SK-MEL-5 (cell line): ENCODE measurements around the gene APC. TPM values are rescaled to one million over a fixed set of nuclear protein-coding genes. Genes with fewer than 3 reads are reported as not detected.
"Not testable (repeated sequence)": the region's sequence is repeated elsewhere in the genome, so short reads cannot be mapped to it uniquely, and the experiment has no call there.

Experiments
- DNase-seq: peaks from one replicate; pipeline ENCODE4 v3.0.0-alpha.2; 2016; ENCODE audit warnings: low read depth, low spot score
- in situ Hi-C: cut with HindIII; loops from 2 replicates; pipeline ENCODE4 v1.10.0; 2016; ENCODE audit warnings: low sequenced_read_pairs, high pct_unique_total_duplicates, low pct_unique_long_range_greater_than_20kb
- total RNA-seq: library from RNA; depleted of rRNA; stranded (reverse); fragments of >200 nt; shearing (Covaris generic); gene quantifications from 2 replicates; pipeline ENCODE4 v1.2.3, GENCODE V29; 2014

Gene APC
- total RNA-seq, 1 experiment from 2014 or later, result 55.6 TPM

DNA sequence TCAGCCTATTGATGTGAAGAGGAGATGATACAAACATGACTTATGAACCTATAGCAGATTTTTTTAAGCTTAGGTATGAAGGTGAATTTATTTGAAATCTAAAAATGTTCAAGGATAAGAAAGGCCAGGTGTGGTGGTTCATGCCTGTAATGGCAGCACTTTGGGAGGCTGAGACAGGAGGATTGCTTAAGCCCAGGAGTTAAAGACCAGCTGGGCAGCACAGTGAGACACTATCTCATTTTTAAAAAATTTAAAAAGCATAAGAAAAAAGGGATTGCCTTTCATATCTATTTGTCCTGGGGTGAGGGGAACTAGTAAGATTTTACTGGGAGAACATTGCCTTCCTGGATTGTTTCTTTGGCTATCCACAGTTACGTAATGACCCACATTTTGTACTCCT, 82.6 kb downstream of the APC start:
- in situ Hi-C loops, result no loop called here
- DNase-seq, result no peak

DNA sequence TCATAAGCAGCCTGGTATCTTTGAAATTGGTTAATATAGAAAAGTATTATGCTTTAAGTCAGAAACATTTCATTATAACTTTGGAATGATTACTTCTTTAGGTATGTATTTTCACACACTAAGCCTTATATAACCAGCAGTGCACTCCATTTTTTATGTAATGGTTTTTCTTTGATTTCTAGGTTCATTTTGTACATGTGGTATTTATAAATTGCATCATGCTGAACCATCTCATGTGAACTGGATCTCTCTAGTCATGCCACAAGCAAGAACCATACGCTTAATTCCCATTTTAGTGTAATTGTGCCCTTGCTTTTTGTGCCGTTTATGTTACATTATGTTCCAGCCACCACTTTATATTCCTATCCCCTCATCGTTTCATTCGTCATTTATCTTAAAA, 84.8 kb downstream of the APC start:
- in situ Hi-C loops, result no loop called here

DNA sequence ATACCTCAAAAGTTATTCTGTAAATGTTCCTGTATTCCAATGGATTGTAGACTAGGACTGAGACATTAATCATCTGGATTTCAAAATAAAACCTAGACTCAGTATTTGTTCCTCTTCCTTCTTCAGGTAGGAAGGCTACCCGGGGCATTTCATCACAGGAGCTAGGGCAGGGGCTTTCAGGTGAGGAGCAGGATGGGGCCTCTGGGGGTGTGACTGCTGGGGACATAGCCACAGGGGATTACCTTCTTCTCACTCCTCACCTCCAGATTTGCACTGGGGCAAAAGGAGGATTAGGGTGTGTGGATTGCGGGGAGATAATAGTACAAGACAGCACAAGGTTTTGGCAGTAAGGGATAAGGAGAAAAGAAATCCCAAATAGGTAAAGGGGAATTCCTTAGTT, 85.5 kb downstream of the APC start:
- DNase-seq, result no peak
- in situ Hi-C loops, result no loop called here

More for the DNA sequence above, 84.8 kb downstream of the APC start:
- no peak for DNase-seq

DNA sequence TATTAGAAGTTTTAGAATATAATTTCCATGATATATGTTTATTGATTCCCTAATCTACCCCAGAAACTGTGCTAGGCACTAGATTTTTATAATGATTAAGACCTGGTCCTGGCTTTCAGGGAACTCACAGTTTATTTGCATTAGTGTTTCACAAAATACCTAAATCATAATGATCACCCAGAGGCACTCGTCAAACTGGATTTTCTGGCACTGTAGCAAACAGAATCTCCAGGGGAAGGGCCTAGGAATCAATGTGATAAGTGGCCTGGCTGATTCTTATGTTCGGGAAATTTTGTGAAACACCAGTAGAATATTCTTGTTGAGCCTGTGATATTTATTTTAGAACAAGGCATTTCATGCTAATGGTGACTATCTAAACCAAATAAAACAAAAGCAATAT, 86.0 kb downstream of the APC start:
- in situ Hi-C loops, result no loop called here
- DNase-seq, result no peak

DNA sequence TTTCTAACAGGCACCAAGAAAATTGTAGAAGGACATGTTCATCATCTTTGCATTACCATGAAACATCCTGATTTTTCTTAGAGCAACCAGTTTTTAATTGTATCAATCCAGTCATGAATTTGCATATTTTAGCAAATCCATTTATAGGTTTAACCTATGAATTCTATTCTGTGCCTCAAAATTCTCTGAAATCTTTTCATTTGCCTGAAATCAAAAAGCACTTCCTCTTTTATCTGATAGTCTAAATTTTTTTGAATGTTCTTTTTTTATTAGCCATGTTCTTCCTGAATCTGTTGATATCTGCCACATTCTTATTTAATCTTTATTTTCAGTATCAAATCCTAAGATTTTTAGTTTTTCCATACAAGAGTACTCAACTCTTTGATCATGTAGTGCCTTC, 86.5 kb downstream of the APC start:
- in situ Hi-C loops, result no loop called here
- no peak for DNase-seq

DNA sequence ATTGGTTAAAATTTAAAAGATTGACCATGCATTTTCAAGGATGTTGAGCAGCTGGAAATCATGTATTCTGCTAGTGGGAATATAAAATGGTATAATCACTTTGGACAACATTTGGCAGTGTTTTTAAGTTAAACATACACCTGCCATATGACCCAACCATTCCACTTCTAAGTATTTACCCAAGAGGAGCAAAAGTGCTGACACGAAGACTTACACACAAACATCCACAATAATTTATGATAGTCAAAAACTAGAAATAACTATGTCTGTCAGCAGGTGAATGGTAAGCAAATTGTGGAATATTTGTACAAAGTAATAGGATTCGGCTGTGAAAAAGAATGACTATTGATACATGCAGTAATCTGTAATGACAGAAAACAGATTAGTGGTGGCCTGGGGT, 92.7 kb downstream of the APC start:
- DNase-seq, result no peak
- in situ Hi-C loops, result no loop called here

DNA sequence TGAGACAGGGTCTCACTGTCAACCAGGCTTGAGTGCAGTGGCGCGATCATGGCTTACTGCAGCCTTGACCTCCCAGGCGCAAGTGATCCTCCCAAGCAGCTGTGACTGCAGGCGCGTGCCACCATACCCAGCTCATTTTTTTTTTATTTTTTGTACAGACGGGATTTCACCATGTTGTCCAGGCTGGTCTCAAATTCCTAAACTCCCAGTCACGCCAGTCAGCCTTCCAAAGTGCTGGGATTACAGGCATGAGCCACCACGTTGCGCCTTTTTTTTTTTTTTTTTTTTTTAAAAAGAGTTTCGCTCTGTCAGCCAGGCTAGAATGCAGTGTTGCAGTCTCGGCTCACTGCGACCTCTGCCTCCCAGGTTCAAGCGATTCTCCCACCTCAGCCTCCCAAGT, 96.3 kb downstream of the APC start:
- in situ Hi-C loops, result no loop called here
- no peak for DNase-seq

DNA sequence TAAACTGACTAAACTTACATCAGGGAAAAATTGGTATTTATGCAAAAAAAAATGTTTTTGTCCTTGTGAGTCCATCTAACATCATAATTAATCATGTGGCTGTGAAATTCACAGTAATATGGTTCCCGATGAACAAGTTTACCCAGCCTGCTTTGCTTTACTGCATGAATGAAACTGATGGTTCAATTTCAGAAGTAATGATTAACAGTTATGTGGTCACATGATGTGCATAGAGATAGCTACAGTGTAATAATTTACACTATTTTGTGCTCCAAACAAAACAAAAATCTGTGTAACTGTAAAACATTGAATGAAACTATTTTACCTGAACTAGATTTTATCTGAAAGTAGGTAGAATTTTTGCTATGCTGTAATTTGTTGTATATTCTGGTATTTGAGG, 106.8 kb downstream of the APC start:
- in situ Hi-C loops, result no loop called here
- DNase-seq, result no peak

DNA sequence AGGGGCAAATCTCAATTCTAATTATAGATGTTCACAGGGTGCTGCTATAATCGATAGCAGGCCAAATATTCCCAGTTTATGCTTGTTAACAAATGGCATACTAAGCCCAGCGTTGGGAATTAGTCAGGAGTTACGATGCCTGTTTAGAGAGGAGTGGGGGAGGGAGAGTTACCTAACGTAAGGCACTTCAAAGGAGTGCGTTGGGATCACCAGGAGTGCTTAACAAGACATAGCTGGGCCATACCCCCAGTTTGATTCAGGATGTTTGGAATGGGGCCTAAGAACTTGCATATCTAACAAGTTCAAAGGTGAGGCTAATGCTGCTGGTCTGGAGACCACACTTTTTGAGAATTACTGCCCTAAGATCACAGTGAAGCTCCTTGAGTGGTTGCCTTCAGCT, 108.9 kb downstream of the APC start:
- in situ Hi-C loops, result no loop called here
- no peak for DNase-seq

DNA sequence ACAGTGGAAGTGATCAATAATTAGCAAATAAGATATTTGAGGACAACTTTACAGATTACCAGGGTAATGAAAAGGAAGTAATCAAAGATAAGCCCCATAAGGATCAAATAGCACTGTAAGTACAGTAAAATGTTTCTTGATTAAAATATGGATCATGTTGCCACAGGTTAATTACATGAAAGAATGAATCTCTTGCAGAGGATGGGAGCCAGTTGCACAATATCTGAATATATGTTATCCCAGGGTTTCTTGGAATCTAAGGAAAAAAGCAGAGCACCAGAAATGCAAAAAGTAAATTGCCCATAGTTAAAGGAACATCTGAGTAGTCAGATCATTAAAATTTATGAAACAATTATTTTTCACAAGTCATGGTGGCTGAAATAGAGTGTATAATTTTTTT, 109.6 kb downstream of the APC start:
- no peak for DNase-seq
- in situ Hi-C loops, result no loop called here

DNA sequence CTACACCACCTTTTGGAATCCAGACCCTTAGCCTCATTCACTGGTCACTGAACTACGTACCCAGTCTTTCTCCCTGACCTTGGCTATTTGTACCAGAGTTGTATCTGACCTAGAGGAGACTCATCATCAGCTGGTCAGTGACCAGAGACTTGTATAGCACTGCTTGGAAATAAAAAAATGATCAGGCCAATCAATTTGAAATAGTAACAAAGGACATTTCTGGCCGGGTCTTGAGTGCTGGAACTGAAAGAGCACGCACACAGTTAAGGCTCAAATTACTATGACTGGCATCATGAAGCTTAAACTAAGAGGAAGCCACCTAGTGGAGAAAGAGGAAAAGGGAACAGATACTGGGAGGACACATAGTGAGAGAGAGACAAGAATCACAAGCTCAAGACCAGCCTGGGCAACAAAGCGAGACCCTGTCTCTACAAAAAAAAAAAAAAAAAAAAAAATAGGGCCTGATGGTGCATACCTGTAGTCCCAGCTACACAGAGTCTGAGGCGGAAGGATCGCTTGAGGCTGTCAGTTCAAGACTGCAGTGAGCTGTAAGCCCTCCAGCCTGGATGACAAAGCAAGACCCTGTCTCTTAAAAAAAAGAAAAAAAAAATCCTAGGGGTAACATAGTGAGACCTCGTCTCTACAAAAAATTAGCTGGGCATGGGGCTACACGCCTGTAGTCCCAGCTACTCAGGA, 110.6 kb downstream of the APC start:
- peak; percentile 88 for DNase-seq

DNA sequence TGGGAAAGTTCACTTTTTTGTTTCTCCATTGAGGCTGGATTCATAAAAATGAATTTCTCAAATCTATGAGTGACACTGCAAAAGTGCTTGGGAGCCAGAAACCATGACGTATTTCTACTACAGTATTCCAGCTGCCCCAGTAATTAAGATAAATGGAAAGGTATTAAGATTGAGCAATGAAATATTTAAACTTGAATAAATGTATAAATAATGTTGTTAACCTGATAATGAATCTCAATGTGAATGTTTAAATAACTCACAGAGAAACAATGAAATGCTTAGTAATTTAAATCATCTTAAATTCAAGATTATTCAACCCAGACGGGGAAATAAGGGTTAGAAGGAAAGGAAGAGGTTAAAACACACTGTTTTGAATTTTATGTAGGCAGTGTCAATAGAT, 112.2 kb downstream of the APC start:
- DNase-seq, result no peak
- in situ Hi-C loops, result no loop called here

More for the DNA sequence above, 110.6 kb downstream of the APC start:
- in situ Hi-C loops, result no loop called here

DNA sequence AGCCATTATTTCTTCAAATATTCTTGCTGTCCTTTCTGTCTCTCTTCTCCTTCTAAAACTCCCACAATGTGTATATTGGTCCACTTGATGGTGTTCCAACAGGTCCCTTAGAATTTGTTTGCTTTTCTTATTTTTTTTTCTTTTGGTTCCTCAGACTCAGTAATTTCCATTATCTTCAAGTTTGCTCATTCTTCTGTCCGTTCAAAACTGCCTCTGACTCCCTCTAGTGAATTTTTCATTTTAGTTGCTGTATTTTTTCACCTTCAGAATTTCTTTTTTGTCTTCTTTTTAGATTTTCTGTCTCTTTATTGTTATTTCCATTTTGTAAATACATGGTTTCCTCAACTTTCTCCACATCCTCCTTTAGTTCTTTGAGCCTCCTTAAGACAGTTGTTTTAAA, 117.0 kb downstream of the APC start:
- no peak for DNase-seq
- in situ Hi-C loops, result no loop called here

DNA sequence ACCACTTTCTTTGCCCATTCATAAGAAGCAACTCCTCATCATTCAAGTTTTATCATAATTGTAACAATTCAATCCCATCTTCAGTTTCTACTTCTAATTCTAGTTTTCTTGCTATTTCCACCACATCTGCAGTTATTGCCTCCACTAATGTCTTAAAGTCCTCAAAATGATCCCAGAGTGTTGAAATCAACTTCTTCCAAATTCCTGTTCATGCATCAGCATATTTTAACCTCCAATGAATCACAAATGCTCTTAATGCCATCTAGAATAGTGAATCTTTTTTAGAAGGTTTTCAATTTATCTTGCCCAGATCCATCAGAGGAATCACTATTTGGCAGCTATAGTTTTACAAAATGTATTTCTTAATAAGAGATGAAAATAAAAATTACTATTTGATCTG, 120.2 kb downstream of the APC start:
- in situ Hi-C loops, result no loop called here
- no peak for DNase-seq

DNA sequence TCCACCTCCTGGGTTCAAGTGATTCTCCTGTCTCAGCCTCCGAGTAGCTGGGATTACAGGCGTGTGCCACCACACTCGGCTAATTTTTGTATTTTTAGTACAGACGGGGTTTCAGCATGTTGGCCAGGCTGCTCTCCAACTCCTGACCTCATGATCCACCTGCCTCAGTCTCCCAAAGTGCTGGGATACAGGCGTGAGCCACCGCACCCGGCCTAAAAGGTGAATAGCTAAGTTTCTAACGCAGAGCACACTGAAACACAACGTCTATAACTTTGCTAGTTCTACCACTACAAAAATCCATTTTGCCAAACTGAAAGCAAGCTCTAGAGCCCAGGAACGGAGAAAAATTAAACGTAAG, 122.9 kb downstream of the APC start:
- DNase-seq, in situ Hi-C loops: not testable (repeated sequence)

DNA sequence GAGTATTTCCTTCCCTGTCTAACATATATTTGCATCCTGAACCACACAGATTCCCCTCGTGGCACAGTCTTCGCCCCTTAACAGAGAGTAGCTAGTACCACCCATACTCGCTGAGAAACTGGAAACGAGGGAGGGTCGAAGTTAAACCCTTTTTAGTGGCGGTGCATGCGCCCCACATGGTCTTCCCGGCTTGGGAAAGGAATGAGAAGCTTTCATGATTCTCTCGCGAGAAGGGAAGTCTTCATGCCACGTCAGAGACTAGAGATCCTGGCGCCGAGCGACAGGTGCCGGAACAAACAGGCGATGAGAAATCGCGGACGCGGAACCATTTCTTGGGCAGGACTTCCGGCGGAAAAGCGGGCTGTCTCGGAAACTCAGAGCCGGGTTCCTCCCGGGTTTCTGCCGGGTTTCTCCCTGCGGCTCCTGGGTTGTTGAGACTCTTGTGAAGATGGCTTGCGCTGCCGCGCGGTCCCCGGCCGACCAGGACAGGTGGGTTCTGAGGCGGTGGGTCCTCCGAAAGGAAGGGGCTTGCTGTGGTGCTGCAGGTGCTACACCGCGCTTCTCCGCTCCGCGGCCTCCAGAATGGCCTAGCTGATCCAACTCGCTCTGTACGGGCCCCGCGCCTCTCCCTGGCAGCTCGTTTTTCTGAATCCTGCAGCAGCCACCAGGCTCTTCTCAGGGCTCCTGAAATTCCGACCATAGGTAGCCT, 123.4 kb downstream of the APC start, which contains the start of gene SRP19:
Gene SRP19, plus strand, starts transcription at position 359 of the 709 bp plus-strand sequence. Its CDS starts 90 bp downstream, at position 449.
- DNase-seq, result peak; percentile 97
- in situ Hi-C loops, result no loop called here

DNA sequence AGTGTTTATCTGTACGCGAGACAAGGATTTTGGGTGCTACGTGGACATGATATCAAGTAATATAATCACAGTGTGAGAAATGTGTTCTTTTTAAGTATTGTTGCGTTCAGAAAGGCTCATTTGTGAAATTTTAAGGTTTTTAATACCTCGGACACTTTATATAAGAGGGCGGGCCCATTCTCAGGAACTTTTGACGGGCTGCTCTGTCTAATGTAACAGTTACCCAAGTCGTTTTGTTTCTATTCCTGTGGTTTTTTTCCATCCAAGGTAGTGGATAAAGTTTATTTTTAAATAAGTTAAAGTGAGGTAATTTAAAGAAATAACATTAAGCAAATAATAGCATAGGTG, 123.9 kb downstream of the APC start:
- DNase-seq, result no peak
- in situ Hi-C loops, result no loop called here

DNA sequence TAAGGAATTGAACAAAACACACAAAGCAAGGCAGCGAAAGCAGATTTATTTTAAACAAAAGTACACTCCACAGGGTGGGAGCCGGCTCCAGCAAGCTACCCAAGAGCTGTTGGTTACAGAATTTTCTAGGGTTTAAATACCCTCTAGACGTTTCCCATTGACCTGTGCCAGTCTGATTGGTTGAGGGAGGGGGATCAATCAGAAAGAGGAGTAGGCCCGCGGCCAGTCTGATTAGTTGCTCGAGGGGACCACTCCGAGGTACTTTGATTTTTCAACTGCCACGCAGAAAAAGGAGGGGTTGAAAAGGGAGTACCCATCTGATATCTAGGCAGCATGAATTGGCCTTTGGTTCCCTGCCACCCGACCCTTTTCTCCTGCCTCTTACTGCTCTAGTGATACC, 124.4 kb downstream of the APC start:
- peak; percentile 22 for DNase-seq
- in situ Hi-C loops, result no loop called here

DNA sequence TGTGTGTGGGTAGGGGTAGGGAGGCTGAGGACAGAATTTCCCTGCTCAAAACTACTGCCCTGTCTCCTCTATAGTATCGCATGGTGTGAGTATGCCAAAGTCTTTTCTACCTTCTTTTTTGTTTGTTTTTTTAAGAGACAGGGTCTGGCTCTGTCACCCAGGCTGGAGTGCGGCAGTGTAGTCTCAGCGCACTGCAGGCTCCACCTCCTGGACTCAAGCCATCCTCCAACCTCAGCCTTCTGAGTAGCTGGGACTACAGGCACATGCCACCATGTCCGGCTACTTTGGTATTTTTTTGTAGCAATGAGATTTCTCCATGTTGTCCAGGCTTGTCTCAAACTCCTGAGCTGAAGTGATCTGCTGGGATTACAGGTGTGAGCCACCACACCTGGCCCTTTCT, 125.9 kb downstream of the APC start:
- DNase-seq, result no peak
- in situ Hi-C loops, result no loop called here
